HepG2 (cell line): ENCODE measurements around the gene CHPF. TPM values are rescaled to one million over a fixed set of nuclear protein-coding genes. Genes with fewer than 3 reads are reported as not detected.

Experiments
- ADNP ChIP-seq: sonication (generic); formaldehyde crosslinking; IDR thresholded peaks from 2 replicates; pipeline ENCODE4 v1.4.0; 2020; ENCODE audit warnings: missing genetic modification reagents
- EEA1 ChIP-seq: sonication (generic); formaldehyde crosslinking; IDR thresholded peaks from 2 replicates; pipeline ENCODE4 v1.5.1; 2020; ENCODE audit warnings: mild to moderate bottlenecking, missing genetic modification reagents, borderline replicate concordance
- EZH2 ChIP-seq: conservative IDR thresholded peaks from 2 replicates; pipeline ENCODE4 v1.6.1; 2012; ENCODE audit warnings: mild to moderate bottlenecking, low read depth, low read length, moderate library complexity
- GTF3A ChIP-seq: sonication (generic); formaldehyde crosslinking; conservative IDR thresholded peaks from 2 replicates; pipeline ENCODE4 v1.4.0; 2020; ENCODE audit warnings: mild to moderate bottlenecking, missing genetic modification reagents
- MAFG ChIP-seq: sonication (generic); formaldehyde crosslinking; IDR thresholded peaks from 2 replicates; pipeline ENCODE4 v1.5.1; 2020; ENCODE audit warnings: mild to moderate bottlenecking, missing genetic modification reagents
- MIER3 ChIP-seq: IDR thresholded peaks from 2 replicates; pipeline ENCODE4 v1.6.1; 2016; ENCODE audit warnings: missing compliant biosample characterization, borderline replicate concordance
- MTA1 ChIP-seq: sonication (generic); formaldehyde crosslinking; IDR thresholded peaks from 2 replicates; pipeline ENCODE4 v1.4.0; 2020; ENCODE audit warnings: missing genetic modification reagents, mild to moderate bottlenecking, borderline replicate concordance
- PHB2 ChIP-seq: fragments of 450-650 bp; IDR thresholded peaks from 2 replicates; pipeline ENCODE4 v1.6.1; 2018; ENCODE audit not compliant: partially characterized antibody
- RARA ChIP-seq: IDR thresholded peaks from 2 replicates; pipeline ENCODE4 v1.6.1; 2016; ENCODE audit warnings: missing genetic modification reagents, missing compliant biosample characterization
- SNAPC2 ChIP-seq: sonication (generic); formaldehyde crosslinking; IDR thresholded peaks from 2 replicates; pipeline ENCODE4 v1.8.1; 2022; ENCODE audit warnings: mild to moderate bottlenecking, missing genetic modification reagents
- SSRP1 ChIP-seq: IDR thresholded peaks from 2 replicates; pipeline ENCODE4 v1.6.1; 2016; ENCODE audit warnings: control low read depth
- TSC22D2 ChIP-seq: sonication (generic); formaldehyde crosslinking; IDR thresholded peaks from 2 replicates; pipeline ENCODE4 v1.5.1; 2020; ENCODE audit warnings: missing genetic modification reagents, mild to moderate bottlenecking, borderline replicate concordance
- ZNF224 ChIP-seq: sonication (generic); formaldehyde crosslinking; IDR thresholded peaks from 2 replicates; pipeline ENCODE4 v1.5.0; 2020; ENCODE audit warnings: mild to moderate bottlenecking, missing genetic modification reagents
- ZNF30 ChIP-seq: sonication (generic); formaldehyde crosslinking; IDR thresholded peaks from 2 replicates; pipeline ENCODE4 v1.5.0; 2020; ENCODE audit warnings: mild to moderate bottlenecking, missing genetic modification reagents
- ZNF431 ChIP-seq: sonication (generic); formaldehyde crosslinking; IDR thresholded peaks from 2 replicates; pipeline ENCODE4 v1.9.0; 2022; ENCODE audit warnings: missing genetic modification reagents, low read depth, mild to moderate bottlenecking, borderline replicate concordance
- ZNF616 ChIP-seq: sonication (generic); formaldehyde crosslinking; IDR thresholded peaks from 2 replicates; pipeline ENCODE4 v1.5.0; 2020; ENCODE audit warnings: low read depth, mild to moderate bottlenecking, missing genetic modification reagents
- polyA plus RNA-seq, 8 experiments: library from polyadenylated mRNA; depleted of rRNA in 3 of 8; stranded (reverse) in 7 of 8; unstranded in 1 of 8; fragments of >200 nt; fragmentation: Illumina TruSeq in 4 of 8; extraction: Trizol in 4 of 8; gene quantifications; 2 replicates each; pipeline versions ENCODE4 v1.2.1 to v1.2.3, GENCODE V29; 2011 to 2016; ENCODE audit warnings: low read depth in 4 of 8, missing spikeins in 1 of 8, mixed read lengths in 1 of 8; ENCODE audit not compliant: insufficient read depth in 1 of 8
- total RNA-seq, 5 experiments: library from RNA; depleted of rRNA; stranded (reverse); fragments of >200 nt; fragmentation: Illumina TruSeq; extraction: Trizol; gene quantifications; 2 replicates each; pipeline ENCODE4 v1.2.3, GENCODE V29; 2016; ENCODE audit warnings: low read depth in 1 of 5
- TF ChIP-seq, protein P1 (sequence below): sonication (generic); formaldehyde crosslinking; IDR thresholded peaks from 2 replicates; pipeline ENCODE4 v1.4.0; 2020; ENCODE audit warnings: mild to moderate bottlenecking, missing genetic modification reagents
- TF ChIP-seq, protein P2 (sequence below): IDR thresholded peaks from 2 replicates; pipeline ENCODE4 v1.6.1; 2016
- TF ChIP-seq, protein P3 (sequence below): sonication (generic); formaldehyde crosslinking; IDR thresholded peaks from 2 replicates; pipeline ENCODE4 v1.4.0; 2020; ENCODE audit warnings: mild to moderate bottlenecking, missing genetic modification reagents
- TF ChIP-seq, protein P4 (sequence below): sonication (generic); formaldehyde crosslinking; IDR thresholded peaks from 2 replicates; pipeline ENCODE4 v1.8.1; 2023; ENCODE audit warnings: missing genetic modification reagents, inconsistent platforms, borderline replicate concordance
- TF ChIP-seq, protein P5 (sequence below): sonication (generic); formaldehyde crosslinking; IDR thresholded peaks from 2 replicates; pipeline ENCODE4 v1.4.0; 2020; ENCODE audit warnings: mild to moderate bottlenecking, missing genetic modification reagents

Gene CHPF
- total and polyA plus RNA-seq, 2 of the 13 experiments (the other 11 are each of a cell fraction or from before 2014, with no cell fraction given) = 79.6 to 111 TPM

DNA sequence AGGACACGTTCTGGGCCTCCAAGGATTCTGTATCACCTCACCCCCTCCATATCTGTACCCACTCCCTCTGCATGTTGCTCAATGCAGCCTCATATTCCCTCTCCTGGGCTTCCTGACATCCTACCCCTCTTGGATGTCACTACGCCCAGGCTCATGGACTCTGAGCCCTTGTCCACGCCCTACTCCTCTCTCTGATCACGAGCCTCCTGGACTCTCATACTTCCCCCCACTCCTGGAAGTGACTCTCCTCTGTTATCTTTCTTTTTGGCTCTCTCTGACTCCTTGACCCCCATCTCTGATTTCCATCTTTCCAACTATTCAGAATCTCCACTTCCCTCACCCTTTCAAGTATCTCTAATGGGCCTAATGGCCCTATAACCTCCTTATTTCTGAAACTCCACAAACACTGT is 2.3 kb upstream of the CHPF start (continued):
- 0 out of 2 replicates have a peak, but pooled peaks have one; percentile 60 for TF ChIP-seq TSC22D2
- TF ChIP-seq ZNF616 (CRISPR knock-in tag) = no peak
- TF ChIP-seq, protein P1, sequence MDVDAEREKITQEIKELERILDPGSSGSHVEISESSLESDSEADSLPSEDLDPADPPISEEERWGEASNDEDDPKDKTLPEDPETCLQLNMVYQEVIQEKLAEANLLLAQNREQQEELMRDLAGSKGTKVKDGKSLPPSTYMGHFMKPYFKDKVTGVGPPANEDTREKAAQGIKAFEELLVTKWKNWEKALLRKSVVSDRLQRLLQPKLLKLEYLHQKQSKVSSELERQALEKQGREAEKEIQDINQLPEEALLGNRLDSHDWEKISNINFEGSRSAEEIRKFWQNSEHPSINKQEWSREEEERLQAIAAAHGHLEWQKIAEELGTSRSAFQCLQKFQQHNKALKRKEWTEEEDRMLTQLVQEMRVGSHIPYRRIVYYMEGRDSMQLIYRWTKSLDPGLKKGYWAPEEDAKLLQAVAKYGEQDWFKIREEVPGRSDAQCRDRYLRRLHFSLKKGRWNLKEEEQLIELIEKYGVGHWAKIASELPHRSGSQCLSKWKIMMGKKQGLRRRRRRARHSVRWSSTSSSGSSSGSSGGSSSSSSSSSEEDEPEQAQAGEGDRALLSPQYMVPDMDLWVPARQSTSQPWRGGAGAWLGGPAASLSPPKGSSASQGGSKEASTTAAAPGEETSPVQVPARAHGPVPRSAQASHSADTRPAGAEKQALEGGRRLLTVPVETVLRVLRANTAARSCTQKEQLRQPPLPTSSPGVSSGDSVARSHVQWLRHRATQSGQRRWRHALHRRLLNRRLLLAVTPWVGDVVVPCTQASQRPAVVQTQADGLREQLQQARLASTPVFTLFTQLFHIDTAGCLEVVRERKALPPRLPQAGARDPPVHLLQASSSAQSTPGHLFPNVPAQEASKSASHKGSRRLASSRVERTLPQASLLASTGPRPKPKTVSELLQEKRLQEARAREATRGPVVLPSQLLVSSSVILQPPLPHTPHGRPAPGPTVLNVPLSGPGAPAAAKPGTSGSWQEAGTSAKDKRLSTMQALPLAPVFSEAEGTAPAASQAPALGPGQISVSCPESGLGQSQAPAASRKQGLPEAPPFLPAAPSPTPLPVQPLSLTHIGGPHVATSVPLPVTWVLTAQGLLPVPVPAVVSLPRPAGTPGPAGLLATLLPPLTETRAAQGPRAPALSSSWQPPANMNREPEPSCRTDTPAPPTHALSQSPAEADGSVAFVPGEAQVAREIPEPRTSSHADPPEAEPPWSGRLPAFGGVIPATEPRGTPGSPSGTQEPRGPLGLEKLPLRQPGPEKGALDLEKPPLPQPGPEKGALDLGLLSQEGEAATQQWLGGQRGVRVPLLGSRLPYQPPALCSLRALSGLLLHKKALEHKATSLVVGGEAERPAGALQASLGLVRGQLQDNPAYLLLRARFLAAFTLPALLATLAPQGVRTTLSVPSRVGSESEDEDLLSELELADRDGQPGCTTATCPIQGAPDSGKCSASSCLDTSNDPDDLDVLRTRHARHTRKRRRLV (CRISPR knock-in tag) = no peak; the same call in 1 of the 2 replicates
- TF ChIP-seq MAFG = no peak
- TF ChIP-seq GTF3A (CRISPR knock-in tag) = no peak
- TF ChIP-seq, protein P2, sequence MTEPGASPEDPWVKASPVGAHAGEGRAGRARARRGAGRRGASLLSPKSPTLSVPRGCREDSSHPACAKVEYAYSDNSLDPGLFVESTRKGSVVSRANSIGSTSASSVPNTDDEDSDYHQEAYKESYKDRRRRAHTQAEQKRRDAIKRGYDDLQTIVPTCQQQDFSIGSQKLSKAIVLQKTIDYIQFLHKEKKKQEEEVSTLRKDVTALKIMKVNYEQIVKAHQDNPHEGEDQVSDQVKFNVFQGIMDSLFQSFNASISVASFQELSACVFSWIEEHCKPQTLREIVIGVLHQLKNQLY = peak; percentile 100
- no peak for TF ChIP-seq EEA1 (CRISPR knock-in tag)
- TF ChIP-seq PHB2 = no peak
- TF ChIP-seq, protein P3, sequence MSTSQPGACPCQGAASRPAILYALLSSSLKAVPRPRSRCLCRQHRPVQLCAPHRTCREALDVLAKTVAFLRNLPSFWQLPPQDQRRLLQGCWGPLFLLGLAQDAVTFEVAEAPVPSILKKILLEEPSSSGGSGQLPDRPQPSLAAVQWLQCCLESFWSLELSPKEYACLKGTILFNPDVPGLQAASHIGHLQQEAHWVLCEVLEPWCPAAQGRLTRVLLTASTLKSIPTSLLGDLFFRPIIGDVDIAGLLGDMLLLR (CRISPR knock-in tag) = no peak
- peak; percentile 52; the same call in 1 of the 2 replicates for TF ChIP-seq ZNF431 (CRISPR knock-in tag)
- peak; percentile 93 for TF ChIP-seq MIER3 (CRISPR knock-in tag)
- TF ChIP-seq, protein P4, sequence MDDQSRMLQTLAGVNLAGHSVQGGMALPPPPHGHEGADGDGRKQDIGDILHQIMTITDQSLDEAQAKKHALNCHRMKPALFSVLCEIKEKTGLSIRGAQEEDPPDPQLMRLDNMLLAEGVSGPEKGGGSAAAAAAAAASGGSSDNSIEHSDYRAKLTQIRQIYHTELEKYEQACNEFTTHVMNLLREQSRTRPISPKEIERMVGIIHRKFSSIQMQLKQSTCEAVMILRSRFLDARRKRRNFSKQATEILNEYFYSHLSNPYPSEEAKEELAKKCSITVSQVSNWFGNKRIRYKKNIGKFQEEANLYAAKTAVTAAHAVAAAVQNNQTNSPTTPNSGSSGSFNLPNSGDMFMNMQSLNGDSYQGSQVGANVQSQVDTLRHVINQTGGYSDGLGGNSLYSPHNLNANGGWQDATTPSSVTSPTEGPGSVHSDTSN (CRISPR knock-in tag) = no peak
- TF ChIP-seq ZNF224 (CRISPR knock-in tag) = no peak
- TF ChIP-seq RARA = peak; percentile 78
- TF ChIP-seq ZNF30 (CRISPR knock-in tag) = no peak
- TF ChIP-seq, protein P5, sequence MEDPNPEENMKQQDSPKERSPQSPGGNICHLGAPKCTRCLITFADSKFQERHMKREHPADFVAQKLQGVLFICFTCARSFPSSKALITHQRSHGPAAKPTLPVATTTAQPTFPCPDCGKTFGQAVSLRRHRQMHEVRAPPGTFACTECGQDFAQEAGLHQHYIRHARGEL (CRISPR knock-in tag) = no peak
- TF ChIP-seq SSRP1 = no peak
- peak; percentile 31; the same call in 1 of the 2 replicates for TF ChIP-seq MTA1 (CRISPR knock-in tag)
- TF ChIP-seq ADNP (CRISPR knock-in tag) = no peak
- TF ChIP-seq SNAPC2 = no peak
- TF ChIP-seq EZH2 = no peak
